ACC112 (cell line): ENCODE results near the gene RAB44.

Experiments used
- H2AFZ ChIP-seq: fragments of 200-600 bp; sonication (generic); one replicate; pipeline ENCODE4 v1.6.0; 2017; ENCODE audit warnings: antibody characterized with exemption, low read length; ENCODE audit not compliant: unreplicated experiment
- H3K27ac ChIP-seq: fragments of 200-600 bp; sonication (generic); 2 replicates; pipeline ENCODE4 v1.5.1; 2014; ENCODE audit warnings: low read depth, mild to moderate bottlenecking, antibody characterized with exemption, low read length, moderate library complexity
- H3K27me3 ChIP-seq: fragments of 200-600 bp; sonication (generic); 2 replicates; pipeline ENCODE4 v1.6.1; 2014; ENCODE audit warnings: mild to moderate bottlenecking, antibody characterized with exemption, low read length, moderate library complexity, mixed read lengths; ENCODE audit not compliant: insufficient read depth
- H3K36me3 ChIP-seq: fragments of 200-600 bp; sonication (generic); 2 replicates; pipeline ENCODE4 v1.6.1; 2016; ENCODE audit warnings: mild to moderate bottlenecking, antibody characterized with exemption, low read length, moderate library complexity, mixed read lengths; ENCODE audit not compliant: insufficient read depth
- H3K4me1 ChIP-seq: fragments of 200-600 bp; sonication (generic); one replicate; pipeline ENCODE4 v1.6.1; 2016; ENCODE audit warnings: low read length, mixed read lengths; ENCODE audit not compliant: insufficient read depth, unreplicated experiment, control insufficient read depth
- H3K4me3 ChIP-seq: fragments of 200-600 bp; sonication (generic); 2 replicates; pipeline ENCODE4 v1.5.1; 2014; ENCODE audit warnings: mild to moderate bottlenecking, low read depth, low read length
- H3K79me2 ChIP-seq: fragments of 200-600 bp; sonication (generic); one replicate; pipeline ENCODE4 v1.6.0; 2016; ENCODE audit warnings: low read length; ENCODE audit not compliant: control insufficient read depth, unreplicated experiment, insufficient read depth

The RAB44 gene

GRCh38 chr6:36679043-36679833 lies 18.4 kb upstream of the RAB44 start:
- Histone ChIP-seq H3K4me3 (peak overlapping the region; percentile 95), H3K4me1 (peaks cover 34% of the 10 kb centered on the region), H3K27me3 (no peaks in the 10 kb centered on the region), H2AFZ (no peak overlapping the region), H3K79me2 (peaks cover 51% of the 10 kb centered on the region), H3K36me3 (peaks cover 9% of the 10 kb centered on the region; the same call in 1 of the 2 replicates), H3K27ac (peak overlapping the region; percentile 85)

DNA sequence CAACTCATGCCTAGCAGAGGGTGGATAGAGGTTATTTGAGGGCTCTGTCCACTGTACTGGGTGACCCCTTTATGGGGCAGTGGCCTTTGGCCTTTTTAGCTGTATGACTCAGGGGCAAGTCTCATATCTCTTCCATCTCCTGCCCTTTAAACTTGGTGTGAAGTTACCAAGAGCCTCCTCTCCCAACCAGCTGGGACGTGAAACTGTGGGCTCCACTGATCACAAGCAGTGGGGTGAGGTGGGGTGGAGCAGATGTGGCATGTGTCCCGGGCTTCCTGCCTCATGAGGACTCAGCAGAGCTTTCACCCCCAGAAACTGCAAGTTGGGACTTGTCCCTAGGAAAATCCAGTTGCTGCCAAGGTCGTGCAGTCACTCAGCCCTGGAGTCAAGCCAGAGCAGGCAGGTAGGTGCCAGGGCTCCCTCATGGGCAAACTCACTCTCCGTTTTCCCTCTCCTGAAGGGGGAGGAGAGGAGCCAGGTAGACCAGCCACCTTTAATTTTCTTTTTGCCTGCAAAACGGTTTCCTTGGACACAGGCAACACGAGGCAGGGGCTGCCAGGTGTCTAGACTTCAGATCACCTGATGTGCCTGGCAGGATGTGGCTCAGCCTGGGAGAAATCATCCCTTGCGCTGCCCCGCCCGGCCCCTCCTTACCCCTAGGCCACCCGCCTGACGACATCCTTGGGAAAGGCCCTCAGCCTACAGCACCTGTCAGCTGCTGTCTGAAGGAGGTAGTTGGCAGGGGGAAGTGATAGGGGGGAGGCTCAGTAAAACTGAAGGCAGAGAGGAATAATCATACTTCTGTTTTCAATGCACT lies 15.1 kb upstream of the RAB44 start:
- Histone ChIP-seq H3K27ac (peak overlapping the region; percentile 33), H3K4me1 (peaks cover 18% of the 10 kb centered on the region), H3K4me3 (peak overlapping the region; percentile 43), H2AFZ (no peak overlapping the region), H3K36me3 (peaks cover 41% of the 10 kb centered on the region), H3K79me2 (peaks cover 56% of the 10 kb centered on the region), H3K27me3 (no peaks in the 10 kb centered on the region)

DNA sequence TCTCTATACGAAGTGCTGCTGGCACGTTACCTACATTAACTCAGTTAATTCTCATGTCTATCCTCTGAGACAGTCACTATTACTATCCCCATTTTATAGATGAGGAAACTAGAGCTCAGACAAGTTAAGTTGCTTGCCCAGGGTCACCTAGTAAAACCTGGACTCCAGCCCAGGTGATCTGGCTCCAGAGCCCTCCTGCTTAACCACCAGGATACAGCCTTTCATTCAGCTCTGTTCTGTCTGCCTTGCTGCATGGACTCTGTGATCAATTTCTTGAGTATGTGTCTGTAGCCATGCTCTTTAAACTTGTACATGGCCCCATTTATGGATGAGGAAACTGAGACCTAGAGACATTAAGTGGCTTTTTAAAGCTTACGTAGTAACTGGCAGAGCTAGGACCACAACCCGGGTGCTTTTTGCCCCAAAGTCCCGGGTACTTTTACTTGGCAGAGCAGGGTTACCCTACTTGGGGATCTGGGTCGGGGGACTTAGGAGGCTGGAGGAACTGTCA lies 14.4 kb upstream of the RAB44 start:
- Histone ChIP-seq H3K4me1 (peaks cover 12% of the 10 kb centered on the region), H3K4me3 (no peak overlapping the region; the same call in 1 of the 2 replicates), H2AFZ (no peak overlapping the region), H3K27me3 (no peaks in the 10 kb centered on the region), H3K36me3 (peaks cover 41% of the 10 kb centered on the region), H3K79me2 (peaks cover 56% of the 10 kb centered on the region), H3K27ac (no peak overlapping the region)

GRCh38 chr6:36683656-36684446 lies 13.8 kb upstream of the RAB44 start:
- Histone ChIP-seq H3K4me1 (peaks cover 12% of the 10 kb centered on the region), H3K27me3 (no peaks in the 10 kb centered on the region), H2AFZ (no peak overlapping the region), H3K36me3 (peaks cover 41% of the 10 kb centered on the region), H3K79me2 (peaks cover 53% of the 10 kb centered on the region), H3K27ac (no peak overlapping the region), H3K4me3 (no peak overlapping the region)

GRCh38 chr6:36684447-36684812 lies 13.2 kb upstream of the RAB44 start:
- Histone ChIP-seq H3K79me2 (peaks cover 48% of the 10 kb centered on the region), H3K27me3 (no peaks in the 10 kb centered on the region), H2AFZ (no peak overlapping the region), H3K36me3 (peaks cover 41% of the 10 kb centered on the region), H3K4me3 (no peak overlapping the region), H3K4me1 (peaks cover 12% of the 10 kb centered on the region), H3K27ac (no peak overlapping the region)

DNA sequence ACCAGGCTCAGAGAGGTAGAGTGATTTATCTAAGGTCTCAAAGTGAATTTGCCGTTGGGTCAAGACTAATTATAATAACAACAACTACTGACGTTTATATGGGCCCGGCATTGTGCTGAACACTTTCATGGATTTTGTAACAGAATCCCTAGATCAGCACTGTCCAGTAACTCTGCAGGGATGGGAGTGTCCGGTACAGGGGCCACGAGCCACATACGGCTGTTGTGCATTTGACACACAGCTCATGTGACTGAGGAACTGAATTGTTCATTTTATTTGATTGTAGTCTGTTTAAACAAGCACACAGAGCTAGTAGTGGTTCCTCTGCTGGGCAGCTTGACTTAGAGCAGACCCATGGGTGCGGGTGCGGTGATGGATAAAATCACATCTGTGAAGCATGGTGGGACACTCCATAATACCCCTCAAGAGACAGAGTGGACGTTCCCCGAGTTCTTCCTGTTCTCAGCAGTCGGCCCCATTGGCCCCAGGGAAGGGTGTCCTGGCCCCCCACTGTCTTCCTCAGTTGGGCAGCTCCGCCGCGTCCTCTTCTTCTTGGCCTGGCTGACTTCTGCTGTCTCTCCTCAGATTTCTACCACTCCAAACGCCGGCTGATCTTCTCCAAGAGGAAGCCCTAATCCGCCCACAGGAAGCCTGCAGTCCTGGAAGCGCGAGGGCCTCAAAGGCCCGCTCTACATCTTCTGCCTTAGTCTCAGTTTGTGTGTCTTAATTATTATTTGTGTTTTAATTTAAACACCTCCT lies 12.3 kb upstream of the RAB44 start:
- Histone ChIP-seq H3K79me2 (peaks cover 42% of the 10 kb centered on the region), H3K4me3 (no peak overlapping the region), H3K27ac (no peak overlapping the region), H3K27me3 (no peaks in the 10 kb centered on the region), H3K4me1 (peaks cover 12% of the 10 kb centered on the region), H2AFZ (no peak overlapping the region), H3K36me3 (peaks cover 41% of the 10 kb centered on the region)

DNA sequence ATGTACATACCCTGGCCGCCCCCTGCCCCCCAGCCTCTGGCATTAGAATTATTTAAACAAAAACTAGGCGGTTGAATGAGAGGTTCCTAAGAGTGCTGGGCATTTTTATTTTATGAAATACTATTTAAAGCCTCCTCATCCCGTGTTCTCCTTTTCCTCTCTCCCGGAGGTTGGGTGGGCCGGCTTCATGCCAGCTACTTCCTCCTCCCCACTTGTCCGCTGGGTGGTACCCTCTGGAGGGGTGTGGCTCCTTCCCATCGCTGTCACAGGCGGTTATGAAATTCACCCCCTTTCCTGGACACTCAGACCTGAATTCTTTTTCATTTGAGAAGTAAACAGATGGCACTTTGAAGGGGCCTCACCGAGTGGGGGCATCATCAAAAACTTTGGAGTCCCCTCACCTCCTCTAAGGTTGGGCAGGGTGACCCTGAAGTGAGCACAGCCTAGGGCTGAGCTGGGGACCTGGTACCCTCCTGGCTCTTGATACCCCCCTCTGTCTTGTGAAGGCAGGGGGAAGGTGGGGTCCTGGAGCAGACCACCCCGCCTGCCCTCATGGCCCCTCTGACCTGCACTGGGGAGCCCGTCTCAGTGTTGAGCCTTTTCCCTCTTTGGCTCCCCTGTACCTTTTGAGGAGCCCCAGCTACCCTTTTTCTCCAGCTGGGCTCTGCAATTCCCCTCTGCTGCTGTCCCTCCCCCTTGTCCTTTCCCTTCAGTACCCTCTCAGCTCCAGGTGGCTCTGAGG lies 11.5 kb upstream of the RAB44 start:
- Histone ChIP-seq H3K4me3 (no peak overlapping the region), H3K36me3 (peaks cover 37% of the 10 kb centered on the region)

GRCh38 chr6:36686668-36687513 lies 10.7 kb upstream of the RAB44 start:
- peaks cover 10% of the 10 kb centered on the region for H3K4me1 ChIP-seq
- no peaks in the 10 kb centered on the region for H3K27me3 ChIP-seq
- H3K36me3 ChIP-seq, result peaks cover 36% of the 10 kb centered on the region
- no peak overlapping the region for H3K4me3 ChIP-seq
- H3K79me2 ChIP-seq, result peaks cover 29% of the 10 kb centered on the region
- no peak overlapping the region for H2AFZ ChIP-seq
- H3K27ac ChIP-seq, result no peak overlapping the region

More for the DNA sequence above, 11.5 kb upstream of the RAB44 start:
- H2AFZ ChIP-seq, result no peak overlapping the region
- H3K4me1 ChIP-seq, result peaks cover 12% of the 10 kb centered on the region
- H3K79me2 ChIP-seq, result peaks cover 36% of the 10 kb centered on the region
- H3K27ac ChIP-seq, result no peak overlapping the region
- no peaks in the 10 kb centered on the region for H3K27me3 ChIP-seq
